A549 (cell line): ENCODE results near the gene HOXD9.

ENCODE experiments used
- CBX2 ChIP-seq: fragments of 200-600 bp; sonication (generic); IDR thresholded peaks from 2 replicates; pipeline ENCODE4 v1.6.1; 2016; ENCODE audit warnings: low read depth, mild to moderate bottlenecking, borderline replicate concordance
- CEBPB ChIP-seq, 2 experiments: fragments of >200 bp in 1 of 2; sonication (Bioruptor Twin) in 1 of 2; formaldehyde crosslinking in 1 of 2; IDR thresholded peaks; 2 replicates each; pipeline ENCODE4 v1.6.1; 2012 to 2016
- MAX ChIP-seq: IDR thresholded peaks from 2 replicates; pipeline ENCODE4 v1.6.1; 2012
- POLR2A ChIP-seq: IDR thresholded peaks from 2 replicates; pipeline ENCODE4 v1.6.1; 2012; ENCODE audit warnings: mild to moderate bottlenecking, low read length
- REST ChIP-seq: fragments of 200-600 bp; sonication (generic); IDR thresholded peaks from 2 replicates; pipeline ENCODE4 v1.6.1; 2016; ENCODE audit warnings: antibody characterized with exemption, mild to moderate bottlenecking, moderate library complexity
- ZNF302 ChIP-seq: fragments of 250-450 bp; sonication (Bioruptor Pico); IDR thresholded peaks from 2 replicates; pipeline ENCODE4 v1.9.0; 2021; ENCODE audit warnings: inconsistent platforms, mild to moderate bottlenecking, moderate library complexity
- TF ChIP-seq, protein P1 (sequence below): fragments of >200 bp; sonication (Bioruptor Twin); formaldehyde crosslinking; IDR thresholded peaks from 3 replicates; pipeline ENCODE4 v1.5.1; 2016
- TF ChIP-seq, protein P2 (sequence below): fragments of 450-650 bp; IDR thresholded peaks from 2 replicates; pipeline ENCODE4 v1.6.1; 2014; ENCODE audit warnings: antibody characterized with exemption

DNA sequence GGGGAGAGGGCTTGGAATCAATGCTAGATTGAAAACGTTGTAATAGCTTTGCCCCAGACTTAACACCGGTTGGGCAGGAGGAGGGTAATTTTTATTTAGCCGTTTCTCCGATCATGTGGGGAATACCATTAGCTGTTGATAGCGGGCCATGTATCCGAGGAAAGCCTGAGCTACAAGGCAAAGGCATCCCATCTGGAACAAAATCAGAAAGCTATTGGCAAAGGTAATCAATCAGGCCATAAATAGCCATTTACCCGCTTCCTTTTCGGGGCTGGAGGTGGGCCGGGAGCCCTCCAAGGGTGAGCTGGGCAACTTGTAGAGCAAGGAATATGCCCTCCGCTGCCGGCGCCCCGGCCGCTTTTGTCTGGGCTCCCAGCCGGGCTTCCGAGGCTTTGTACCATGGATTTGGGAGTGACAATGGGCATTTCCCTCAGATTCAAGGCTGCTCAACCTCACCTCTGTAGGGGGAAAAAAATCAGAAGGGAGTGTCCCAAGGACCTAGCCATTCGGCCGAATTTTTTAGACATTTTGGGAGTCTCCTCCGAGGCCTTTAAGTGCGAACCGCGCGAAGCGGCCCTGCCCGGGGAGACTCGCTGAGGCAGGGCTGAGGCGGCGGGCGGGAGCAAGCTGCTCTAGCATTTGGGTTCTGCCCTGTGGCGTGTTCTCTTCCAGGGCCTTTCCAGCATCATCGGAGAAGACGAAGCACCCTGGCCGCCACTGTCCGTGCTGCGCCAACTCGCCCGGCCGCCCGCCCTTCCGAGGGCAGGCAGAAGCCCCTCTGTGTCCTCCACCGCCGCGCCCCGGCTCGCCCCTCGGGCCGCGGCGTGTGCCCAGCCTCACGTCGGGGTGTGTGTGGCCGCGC lies 1.1 kb upstream of the HOXD9 start:
- TF ChIP-seq, protein P1, sequence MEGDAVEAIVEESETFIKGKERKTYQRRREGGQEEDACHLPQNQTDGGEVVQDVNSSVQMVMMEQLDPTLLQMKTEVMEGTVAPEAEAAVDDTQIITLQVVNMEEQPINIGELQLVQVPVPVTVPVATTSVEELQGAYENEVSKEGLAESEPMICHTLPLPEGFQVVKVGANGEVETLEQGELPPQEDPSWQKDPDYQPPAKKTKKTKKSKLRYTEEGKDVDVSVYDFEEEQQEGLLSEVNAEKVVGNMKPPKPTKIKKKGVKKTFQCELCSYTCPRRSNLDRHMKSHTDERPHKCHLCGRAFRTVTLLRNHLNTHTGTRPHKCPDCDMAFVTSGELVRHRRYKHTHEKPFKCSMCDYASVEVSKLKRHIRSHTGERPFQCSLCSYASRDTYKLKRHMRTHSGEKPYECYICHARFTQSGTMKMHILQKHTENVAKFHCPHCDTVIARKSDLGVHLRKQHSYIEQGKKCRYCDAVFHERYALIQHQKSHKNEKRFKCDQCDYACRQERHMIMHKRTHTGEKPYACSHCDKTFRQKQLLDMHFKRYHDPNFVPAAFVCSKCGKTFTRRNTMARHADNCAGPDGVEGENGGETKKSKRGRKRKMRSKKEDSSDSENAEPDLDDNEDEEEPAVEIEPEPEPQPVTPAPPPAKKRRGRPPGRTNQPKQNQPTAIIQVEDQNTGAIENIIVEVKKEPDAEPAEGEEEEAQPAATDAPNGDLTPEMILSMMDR: no peak
- TF ChIP-seq MAX (no peak), CEBPB (IDR thresholded peaks at IDR 0.05) (no peak), POLR2A (no peak), CBX2 (no peak), REST (no peak), ZNF302 (CRISPR knock-in tag) (no peak)
- TF ChIP-seq, protein P2, sequence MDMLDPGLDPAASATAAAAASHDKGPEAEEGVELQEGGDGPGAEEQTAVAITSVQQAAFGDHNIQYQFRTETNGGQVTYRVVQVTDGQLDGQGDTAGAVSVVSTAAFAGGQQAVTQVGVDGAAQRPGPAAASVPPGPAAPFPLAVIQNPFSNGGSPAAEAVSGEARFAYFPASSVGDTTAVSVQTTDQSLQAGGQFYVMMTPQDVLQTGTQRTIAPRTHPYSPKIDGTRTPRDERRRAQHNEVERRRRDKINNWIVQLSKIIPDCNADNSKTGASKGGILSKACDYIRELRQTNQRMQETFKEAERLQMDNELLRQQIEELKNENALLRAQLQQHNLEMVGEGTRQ: no peak
